Pancreas (tissue), 10 donors: ENCODE data around the gene VRTN. TPM values are rescaled to one million over a fixed set of nuclear protein-coding genes. Genes with fewer than 3 reads are reported as not detected.

Experiments
- ATAC-seq, 4 donors: fragments of 200-7000 bp; cut with Tn5 transposase; one replicate each; pipeline versions ENCODE4 v1.8.0 to v1.9.1; 2020; ENCODE audit warnings: mild to moderate bottlenecking in 4 of 4, moderate library complexity in 4 of 4
- DNase-seq, 6 donors: peaks; one replicate each; pipeline ENCODE4 v3.0.0-alpha.2; 2020
- FAIRE-seq: peaks from 2 replicates; lab custom pipeline; 2012; peaks lifted over from hg19 to GRCh38; lab: Jason Lieb, UNC
- H3K27ac ChIP-seq, 4 donors: fragments of 200-600 bp; sonication (generic); 1 replicate in 3 of 4; 2 replicates in 1 of 4; pipeline versions ENCODE4 v1.5.0 to v1.8.0; 2020
- H3K27me3 ChIP-seq, 4 donors: fragments of 200-600 bp; one replicate each; pipeline ENCODE4 v1.8.0; 2021
- H3K36me3 ChIP-seq, 3 donors: fragments of 200-600 bp; sonication (generic) in 1 of 3; one replicate each; pipeline versions ENCODE4 v1.5.0 to v1.8.0; 2020 to 2021
- H3K4me1 ChIP-seq, 3 donors: fragments of 200-600 bp; one replicate each; pipeline ENCODE4 v1.8.0; 2021
- H3K4me3 ChIP-seq, 4 donors: fragments of 200-600 bp; sonication (generic) in 2 of 4; one replicate each; pipeline versions ENCODE4 v1.5.0 to v1.8.0; 2020 to 2021
- H3K9me3 ChIP-seq, 4 donors: fragments of 200-600 bp; one replicate each; pipeline ENCODE4 v1.8.0; 2021
- CTCF ChIP-seq, 4 donors: fragments of 200-600 bp; sonication (generic) in 3 of 4; IDR thresholded peaks; one replicate each; pipeline versions ENCODE4 v1.5.0 to v1.8.0; 2021; ENCODE audit warnings: antibody characterized with exemption in 4 of 4
- WGBS, 2 donors: extraction: QIAGEN DNeasy Blood & Tissue Kit; methylation state at CpG; one replicate each; pipeline ENCODE4 v1.1.7; 2013; 5-methylcytosine and 5-hydroxymethylcytosine counted together
- intact Hi-C, 3 donors: fragments of 100-400 bp; cut with DNase I; formaldehyde crosslinking; loops; one replicate each; pipeline versions ENCODE4 v1.11.1 to v1.14.2; 2022
- polyA plus RNA-seq, 2 donors: library from polyadenylated mRNA; stranded (reverse); fragments of 200-250 nt; gene quantifications; one replicate each; pipeline ENCODE4 v1.2.3, GENCODE V29; 2013
- total RNA-seq, 6 donors: library from RNA; stranded (reverse); fragmentation: NEBNext Ultra II Directional in 4 of 6; extraction: Animal tissue kit (Norgen Biotek cat#: 25700) in 4 of 6; gene quantifications; one replicate each; pipeline versions ENCODE4 v1.2.1 to v1.2.4, GENCODE V29; 2021 to 2023
- donor health status: healthy with polysubstance abuse.
- donor health status: DM: no; HTN: no; CAD: no; lungs with moderate emphysema.
- donor health status: DM: no; HTN: no; CAD: no.
- donor health status: control.
- donor health status: control.
- donor health status: Bipolar disorder and iron deficiency.
- donor health status: DM: yes; HTN: yes; CAD: no.
- donor health status: DM: no; HTN: no; CAD: no.
- donor health status: DM: no; HTN: no; CAD: no.
- donor health status: DM: yes; HTN: yes; CAD: no.

Gene VRTN
- total and polyA plus RNA-seq, 8 donors, result 0.05 to 0.16 (median 0.12) TPM; not detected in 5

- no peak for TF ChIP-seq CTCF (IDR thresholded peaks at IDR 0.05)
- Histone ChIP-seq H3K9me3 (no peaks in the 10 kb centered on the region), H3K4me3 (no peak overlapping the region), H3K36me3 (no peaks in the 10 kb centered on the region), H3K27ac (no peak overlapping the region), H3K27me3 (no peaks in the 10 kb centered on the region), H3K4me1 (no peaks in the 10 kb centered on the region)
- intact Hi-C loops, result no loop called here
- WGBS, 2 donors, result 70 to 74% methylated on average over 16 of the region's 16 CpGs
- FAIRE-seq (no peak), DNase-seq (no peak), ATAC-seq (no peak)
These were observed 44.6 kb downstream of the VRTN start for GRCh38 chr14:74392616-74393570.

- intact Hi-C loops, result no loop called here
- H3K4me1 ChIP-seq, result no peaks in the 10 kb centered on the region
- no peaks in the 10 kb centered on the region for H3K27me3 ChIP-seq
- no peak overlapping the region for H3K4me3 ChIP-seq
- H3K9me3 ChIP-seq, result no peaks in the 10 kb centered on the region
- ATAC-seq (no peak), DNase-seq (no peak), FAIRE-seq (no peak)
- no peak overlapping the region for H3K27ac ChIP-seq
- no peak for TF ChIP-seq CTCF (IDR thresholded peaks at IDR 0.05)
- no peaks in the 10 kb centered on the region for H3K36me3 ChIP-seq
- 66 to 77% methylated on average over 2 of the region's 2 CpGs for WGBS, 2 donors
These were observed 46.3 kb downstream of the VRTN start for GRCh38 chr14:74394549-74394948.

GRCh38 chr14:74395094-74395493, 46.8 kb downstream of the VRTN start:
- no peaks in the 10 kb centered on the region for H3K9me3 ChIP-seq
- no peak for TF ChIP-seq CTCF (IDR thresholded peaks at IDR 0.05)
- FAIRE-seq (no peak), ATAC-seq (no peak), DNase-seq (no peak)
- intact Hi-C loops, result no loop called here
- H3K4me1 ChIP-seq, result no peaks in the 10 kb centered on the region
- H3K27ac ChIP-seq, result no peak overlapping the region
- 65 to 70% methylated on average over 4 of the region's 4 CpGs for WGBS, 2 donors
- H3K4me3 ChIP-seq, result no peak overlapping the region
- H3K27me3 ChIP-seq, result no peaks in the 10 kb centered on the region
- no peaks in the 10 kb centered on the region for H3K36me3 ChIP-seq

- FAIRE-seq (no peak), ATAC-seq (no peak), DNase-seq (no peak)
- no peaks in the 10 kb centered on the region for H3K36me3 ChIP-seq
- H3K4me1 ChIP-seq, result no peaks in the 10 kb centered on the region
- no peaks in the 10 kb centered on the region for H3K27me3 ChIP-seq
- H3K9me3 ChIP-seq, result no peaks in the 10 kb centered on the region
- TF ChIP-seq CTCF (IDR thresholded peaks at IDR 0.05), result no peak
- 51 to 55% methylated on average over 13 of the region's 13 CpGs for WGBS, 2 donors
- intact Hi-C loops, result no loop called here
- no peak overlapping the region for H3K27ac ChIP-seq
- no peak overlapping the region for H3K4me3 ChIP-seq
These were observed 51.9 kb downstream of the VRTN start for GRCh38 chr14:74400031-74400685.
